Vagina (tissue), 2 donors: ENCODE data around the gene MAFF. TPM values are rescaled to one million over a fixed set of nuclear protein-coding genes. Genes with fewer than 3 reads are reported as not detected.

Experiments
- DNase-seq, 2 donors: peaks; one replicate each; pipeline ENCODE4 v3.0.0-alpha.2; 2017; ENCODE audit errors: extremely low spot score in 2 of 2
- H3K27ac ChIP-seq: fragments of 200-600 bp; sonication (generic); one replicate; pipeline ENCODE4 v1.5.1; 2019
- H3K27me3 ChIP-seq: fragments of 200-600 bp; sonication (generic); one replicate; pipeline ENCODE4 v1.5.1; 2019
- H3K36me3 ChIP-seq, 2 donors: fragments of 200-600 bp; sonication (generic); one replicate each; pipeline ENCODE4 v1.5.1; 2017 to 2019
- H3K4me1 ChIP-seq: fragments of 200-600 bp; sonication (generic); one replicate; pipeline ENCODE4 v1.5.1; 2019
- H3K4me3 ChIP-seq, 2 donors: fragments of 200-600 bp; sonication (generic); 1 replicate in 1 of 2; 2 replicates in 1 of 2; pipeline ENCODE4 v1.5.1; 2016 to 2019
- H3K9me3 ChIP-seq: fragments of 200-600 bp; sonication (generic); one replicate; pipeline ENCODE4 v1.5.1; 2019
- POLR2A ChIP-seq, 2 donors: fragments of 450-650 bp; IDR thresholded peaks; one replicate each; pipeline ENCODE4 v1.6.1; 2017; ENCODE audit warnings: antibody characterized with exemption in 2 of 2, mild to moderate bottlenecking in 2 of 2, moderate library complexity in 2 of 2
- POLR2AphosphoS5 ChIP-seq, 2 donors: sonication (generic); formaldehyde crosslinking; IDR thresholded peaks; one replicate each; pipeline ENCODE4 v1.9.0; 2017; ENCODE audit warnings: antibody characterized with exemption in 2 of 2, mild to moderate bottlenecking in 2 of 2, low read depth in 1 of 2; ENCODE audit not compliant: insufficient read depth in 1 of 2
- intact Hi-C: fragments of 100-400 bp; cut with DNase I; formaldehyde crosslinking; loops from one replicate; pipeline ENCODE4 v1.15.1; 2023
- total RNA-seq: library from RNA; depleted of rRNA; stranded (reverse); fragments of >200 nt; gene quantifications from one replicate; pipeline ENCODE4 v1.2.3, GENCODE V29; 2016
- TF ChIP-seq, protein P1 (sequence below), 3 experiments: fragments of 450-650 bp in 2 of 3; fragments of 200-600 bp in 1 of 3; sonication (generic) in 1 of 3; IDR thresholded peaks; one replicate each; pipeline ENCODE4 v1.5.1; 2017 to 2019; ENCODE audit warnings: antibody characterized with exemption in 3 of 3, mild to moderate bottlenecking in 2 of 3, moderate library complexity in 2 of 3

The MAFF gene
- total RNA-seq, 1 donor from 2014 or later = 90.6 TPM

DNA sequence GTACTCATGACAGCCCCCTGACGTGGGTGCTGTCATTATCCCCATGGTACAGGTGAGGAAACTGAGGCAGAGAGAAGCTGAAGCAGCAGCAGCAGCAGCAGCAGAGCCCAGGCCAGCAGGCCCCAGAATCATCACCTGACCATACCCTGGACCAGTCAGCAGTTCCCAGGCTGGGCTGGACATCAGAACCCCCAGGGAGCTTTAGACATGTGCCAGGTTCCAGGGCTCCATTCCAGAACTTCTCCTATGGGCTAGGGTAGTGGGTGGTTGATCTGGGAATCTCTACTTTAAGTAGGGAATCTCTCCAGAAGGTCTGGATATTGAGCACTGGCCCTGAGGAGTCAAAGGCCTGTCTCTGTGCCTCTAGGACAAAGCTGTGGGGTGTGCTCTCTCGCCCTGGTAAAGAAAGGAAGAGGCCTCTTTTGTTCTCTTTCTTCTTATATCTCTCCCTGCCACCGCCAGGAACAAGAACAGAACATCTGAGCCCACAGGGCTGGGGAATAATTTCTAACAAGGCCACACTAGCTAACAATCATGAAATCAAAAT, 26.6 kb downstream of the MAFF start:
- Histone ChIP-seq H3K9me3 (no peaks in the 10 kb centered on the region), H3K4me3 (no peak overlapping the region), H3K27me3 (no peaks in the 10 kb centered on the region), H3K27ac (peak overlapping the region; percentile 87), H3K4me1 (peaks cover 44% of the 10 kb centered on the region), H3K36me3 (peaks cover 0 to 43% of the 10 kb centered on the region in 2 donors)
- DNase-seq = no peak
- TF ChIP-seq POLR2A (IDR thresholded peaks at IDR 0.05) = no peak
- TF ChIP-seq POLR2AphosphoS5 (IDR thresholded peaks at IDR 0.05; ENCODE audit: insufficient read depth in 1 of 2, low read depth in 1 of 2) = no peak
- TF ChIP-seq, protein P1, sequence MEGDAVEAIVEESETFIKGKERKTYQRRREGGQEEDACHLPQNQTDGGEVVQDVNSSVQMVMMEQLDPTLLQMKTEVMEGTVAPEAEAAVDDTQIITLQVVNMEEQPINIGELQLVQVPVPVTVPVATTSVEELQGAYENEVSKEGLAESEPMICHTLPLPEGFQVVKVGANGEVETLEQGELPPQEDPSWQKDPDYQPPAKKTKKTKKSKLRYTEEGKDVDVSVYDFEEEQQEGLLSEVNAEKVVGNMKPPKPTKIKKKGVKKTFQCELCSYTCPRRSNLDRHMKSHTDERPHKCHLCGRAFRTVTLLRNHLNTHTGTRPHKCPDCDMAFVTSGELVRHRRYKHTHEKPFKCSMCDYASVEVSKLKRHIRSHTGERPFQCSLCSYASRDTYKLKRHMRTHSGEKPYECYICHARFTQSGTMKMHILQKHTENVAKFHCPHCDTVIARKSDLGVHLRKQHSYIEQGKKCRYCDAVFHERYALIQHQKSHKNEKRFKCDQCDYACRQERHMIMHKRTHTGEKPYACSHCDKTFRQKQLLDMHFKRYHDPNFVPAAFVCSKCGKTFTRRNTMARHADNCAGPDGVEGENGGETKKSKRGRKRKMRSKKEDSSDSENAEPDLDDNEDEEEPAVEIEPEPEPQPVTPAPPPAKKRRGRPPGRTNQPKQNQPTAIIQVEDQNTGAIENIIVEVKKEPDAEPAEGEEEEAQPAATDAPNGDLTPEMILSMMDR (IDR thresholded peaks at IDR 0.05) = no peak
- intact Hi-C loops = no loop called here

DNA sequence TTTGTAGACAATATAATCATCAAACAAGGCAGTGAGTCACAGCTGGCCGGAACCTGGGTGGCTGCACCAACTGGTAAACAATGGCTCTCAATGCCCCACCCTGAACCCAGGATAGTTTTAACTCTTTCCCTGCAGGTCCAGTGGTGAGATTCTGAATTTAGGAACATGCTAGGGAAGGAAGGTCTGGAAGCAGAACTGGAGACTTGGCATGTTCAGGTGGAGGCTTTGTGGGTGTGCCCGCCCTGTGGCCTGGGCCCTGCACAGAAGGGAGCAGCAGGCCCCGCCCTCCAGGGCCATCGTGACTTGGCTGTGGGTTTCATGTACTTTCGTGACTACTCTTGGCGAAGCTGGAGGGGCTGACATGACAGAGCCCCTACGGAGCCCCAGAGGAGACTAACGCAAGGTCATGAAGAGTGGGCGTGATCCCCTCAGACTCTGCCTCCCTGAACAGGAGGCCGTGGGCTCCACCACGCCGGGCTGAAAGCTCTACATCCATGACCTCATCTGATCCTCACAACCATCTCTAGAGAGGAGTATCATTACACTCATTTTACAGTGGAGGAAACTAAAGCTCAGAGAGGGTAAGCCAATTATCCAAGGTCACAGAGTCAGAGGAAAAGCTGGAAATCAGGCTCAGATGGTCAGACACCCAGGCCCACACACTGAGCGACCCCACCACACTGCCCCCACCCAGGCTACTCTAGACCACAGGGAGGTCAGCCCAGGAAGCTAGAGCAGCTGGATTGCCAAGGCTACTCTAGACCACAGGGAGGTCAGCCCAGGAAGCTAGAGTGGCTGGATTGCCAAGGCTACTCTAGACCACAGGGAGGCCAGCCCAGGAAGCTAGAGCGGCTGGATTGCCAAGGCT, 27.3 kb downstream of the MAFF start:
- H3K4me3 ChIP-seq = no peak overlapping the region
- intact Hi-C loops = no loop called here
- TF ChIP-seq POLR2A (IDR thresholded peaks at IDR 0.05) (no peak), POLR2AphosphoS5 (IDR thresholded peaks at IDR 0.05; ENCODE audit: insufficient read depth in 1 of 2, low read depth in 1 of 2) (peak; percentile 67 to 83)

DNA sequence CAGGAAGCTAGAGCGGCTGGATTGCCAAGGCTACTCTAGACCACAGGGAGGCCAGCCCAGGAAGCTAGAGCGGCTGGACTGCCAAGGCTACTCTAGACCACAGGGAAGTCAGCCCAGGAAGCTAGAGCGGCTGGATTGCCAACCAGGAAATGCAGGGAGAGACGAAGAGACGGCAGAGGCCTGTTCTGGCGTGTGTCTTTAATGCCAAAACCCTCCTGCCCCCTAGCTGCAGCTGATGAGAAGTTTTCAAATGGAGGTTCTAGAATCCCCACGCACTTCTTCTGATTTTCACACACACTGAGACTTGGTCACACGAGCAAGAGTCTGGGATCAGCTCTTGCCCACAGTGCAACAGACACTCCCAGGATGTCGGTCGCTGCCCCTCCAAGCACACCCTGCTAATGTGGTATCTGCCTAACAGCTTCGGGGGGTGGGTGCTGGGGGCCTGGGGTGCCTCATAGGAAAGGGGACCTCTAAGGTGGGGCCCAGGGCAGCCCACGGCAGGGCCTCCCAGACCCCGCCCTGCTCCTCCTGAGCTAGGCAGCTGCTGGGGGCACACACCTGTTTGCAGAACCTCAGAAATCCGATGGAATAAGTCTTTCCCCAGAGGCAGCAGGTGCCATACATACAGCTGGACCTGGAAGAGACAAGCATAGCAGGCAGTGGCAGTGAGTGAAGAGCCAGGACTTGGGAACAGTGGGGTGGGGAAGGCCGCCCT, 28.5 kb downstream of the MAFF start:
- Histone ChIP-seq H3K27ac (peak overlapping the region; percentile 88), H3K4me3 (no peak overlapping the region), H3K9me3 (no peaks in the 10 kb centered on the region), H3K27me3 (no peaks in the 10 kb centered on the region), H3K4me1 (peaks cover 41% of the 10 kb centered on the region), H3K36me3 (peaks cover 0 to 32% of the 10 kb centered on the region in 2 donors)
- TF ChIP-seq POLR2A (IDR thresholded peaks at IDR 0.05) = no peak
- TF ChIP-seq POLR2AphosphoS5 (IDR thresholded peaks at IDR 0.05; ENCODE audit: insufficient read depth in 1 of 2, low read depth in 1 of 2) = peak in 1 of 2 donors; percentile 36
- TF ChIP-seq, protein P1 (IDR thresholded peaks at IDR 0.05) = peak in 2 of 3 experiments; percentile 39 to 49
- intact Hi-C loops = no loop called here
- no peak for DNase-seq

More for the DNA sequence above, 27.3 kb downstream of the MAFF start:
- Histone ChIP-seq H3K36me3 (peaks cover 0 to 41% of the 10 kb centered on the region in 2 donors), H3K27ac (peak overlapping the region; percentile 87), H3K27me3 (no peaks in the 10 kb centered on the region), H3K4me1 (peaks cover 37% of the 10 kb centered on the region), H3K9me3 (no peaks in the 10 kb centered on the region)
- DNase-seq = no peak

DNA sequence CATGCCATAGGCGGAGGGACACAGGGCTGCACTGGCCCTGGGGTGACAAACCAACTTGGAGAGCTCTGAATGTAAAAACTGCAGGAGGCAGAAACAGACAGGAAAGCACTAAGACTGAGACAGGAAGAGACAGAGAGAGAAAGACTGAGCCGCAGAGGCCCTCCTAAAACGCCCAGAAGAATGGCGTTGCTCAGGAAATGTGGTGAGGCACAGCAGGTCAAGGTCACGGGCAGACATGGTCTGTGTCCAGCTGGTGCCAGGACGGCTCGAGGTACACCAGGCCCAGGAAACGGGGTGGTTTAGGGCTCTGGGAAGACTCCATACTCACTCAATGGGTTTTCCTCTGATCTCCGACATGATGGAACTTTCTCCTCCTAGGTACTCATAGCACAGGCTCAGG, 29.1 kb downstream of the MAFF start:
- intact Hi-C loops = no loop called here
- peaks cover 47% of the 10 kb centered on the region for H3K4me1 ChIP-seq
- peaks cover 0 to 26% of the 10 kb centered on the region in 2 donors for H3K36me3 ChIP-seq
- no peaks in the 10 kb centered on the region for H3K27me3 ChIP-seq
- peak overlapping the region; percentile 88 for H3K27ac ChIP-seq
- TF ChIP-seq, protein P1 (IDR thresholded peaks at IDR 0.05) = no peak
- TF ChIP-seq POLR2AphosphoS5 (IDR thresholded peaks at IDR 0.05; ENCODE audit: insufficient read depth in 1 of 2, low read depth in 1 of 2) (no peak), POLR2A (IDR thresholded peaks at IDR 0.05) (no peak)
- H3K4me3 ChIP-seq = no peak overlapping the region
- H3K9me3 ChIP-seq = no peaks in the 10 kb centered on the region
- DNase-seq = no peak

DNA sequence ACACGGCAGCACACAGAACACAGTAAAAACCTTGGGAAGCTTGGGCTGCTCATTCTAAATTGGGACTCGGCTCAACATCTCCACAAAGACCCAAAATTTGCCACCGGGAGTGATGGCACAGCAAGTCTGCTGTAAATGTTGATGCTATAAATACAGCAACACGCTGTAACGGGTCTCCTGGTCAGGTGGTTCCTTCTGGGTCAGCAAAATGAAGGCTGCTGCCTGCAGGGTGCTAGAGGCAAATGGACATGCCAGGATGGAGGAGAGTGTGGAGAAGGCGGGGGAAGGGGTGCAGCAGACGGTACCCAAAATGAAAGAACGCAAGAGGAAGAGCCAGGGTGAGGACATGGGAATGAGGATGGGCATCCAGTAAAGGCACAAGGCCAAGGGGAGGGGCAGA, 30.4 kb downstream of the MAFF start:
- no peak overlapping the region for H3K4me3 ChIP-seq
- H3K27me3 ChIP-seq = no peaks in the 10 kb centered on the region
- no peak for DNase-seq
- H3K27ac ChIP-seq = no peak overlapping the region
- intact Hi-C loops = no loop called here
- H3K4me1 ChIP-seq = peaks cover 56% of the 10 kb centered on the region
- TF ChIP-seq POLR2A (IDR thresholded peaks at IDR 0.05) (no peak), POLR2AphosphoS5 (IDR thresholded peaks at IDR 0.05; ENCODE audit: insufficient read depth in 1 of 2, low read depth in 1 of 2) (no peak)
- TF ChIP-seq, protein P1 (IDR thresholded peaks at IDR 0.05) = no peak
- peaks cover 0 to 18% of the 10 kb centered on the region in 2 donors for H3K36me3 ChIP-seq
- no peaks in the 10 kb centered on the region for H3K9me3 ChIP-seq
